C1 segment of cervical spinal cord (tissue), 14 donors: ENCODE measurements around the gene TFF1.

Experiments used
- DNase-seq, 14 donors: peaks; one replicate each; lab custom pipeline; 2025; lab: John Stamatoyannopoulos, UW

Gene TFF1

GRCh38 chr21:42382915-42383314 is 16.6 kb upstream of the TFF1 start:
- DNase-seq, result no peak

GRCh38 chr21:42381347-42381984 is 15.1 kb upstream of the TFF1 start:
- DNase-seq, result no peak

GRCh38 chr21:42379426-42380215 is 13.3 kb upstream of the TFF1 start:
- no peak for DNase-seq

- DNase-seq, result no peak
Observed at GRCh38 chr21:42378418-42378817, 12.1 kb upstream of the TFF1 start.

- no peak for DNase-seq
Observed at GRCh38 chr21:42377951-42378340, 11.6 kb upstream of the TFF1 start.

GRCh38 chr21:42377211-42377950 is 11.0 kb upstream of the TFF1 start:
- no peak for DNase-seq

- no peak for DNase-seq
Observed at GRCh38 chr21:42376338-42376982, 10.1 kb upstream of the TFF1 start.

GRCh38 chr21:42375966-42376337 is 9.6 kb upstream of the TFF1 start:
- no peak for DNase-seq

GRCh38 chr21:42375506-42375905 is 9.2 kb upstream of the TFF1 start:
- no peak for DNase-seq

GRCh38 chr21:42374864-42375499 is 8.6 kb upstream of the TFF1 start:
- no peak for DNase-seq

- DNase-seq, result no peak
Observed at GRCh38 chr21:42374457-42374856, 8.1 kb upstream of the TFF1 start.

GRCh38 chr21:42373908-42374455 is 7.6 kb upstream of the TFF1 start:
- DNase-seq, result no peak

GRCh38 chr21:42373196-42373907 is 7.0 kb upstream of the TFF1 start:
- no peak for DNase-seq

GRCh38 chr21:42370894-42371654 is 4.7 kb upstream of the TFF1 start:
- no peak for DNase-seq

GRCh38 chr21:42369821-42370220 is 3.5 kb upstream of the TFF1 start:
- DNase-seq, result no peak

GRCh38 chr21:42367367-42368165 is 1.2 kb upstream of the TFF1 start:
- DNase-seq, result no peak

GRCh38 chr21:42365770-42366169 is 565 bp downstream of the TFF1 start:
- DNase-seq, result no peak

GRCh38 chr21:42364304-42364865 is 1.9 kb downstream of the TFF1 start:
- no peak for DNase-seq

- DNase-seq, result no peak
Observed at GRCh38 chr21:42363312-42363711, 3.0 kb downstream of the TFF1 start.
